Measurements from ENCODE around the gene MYO18A.

MYO18A gene

DNA sequence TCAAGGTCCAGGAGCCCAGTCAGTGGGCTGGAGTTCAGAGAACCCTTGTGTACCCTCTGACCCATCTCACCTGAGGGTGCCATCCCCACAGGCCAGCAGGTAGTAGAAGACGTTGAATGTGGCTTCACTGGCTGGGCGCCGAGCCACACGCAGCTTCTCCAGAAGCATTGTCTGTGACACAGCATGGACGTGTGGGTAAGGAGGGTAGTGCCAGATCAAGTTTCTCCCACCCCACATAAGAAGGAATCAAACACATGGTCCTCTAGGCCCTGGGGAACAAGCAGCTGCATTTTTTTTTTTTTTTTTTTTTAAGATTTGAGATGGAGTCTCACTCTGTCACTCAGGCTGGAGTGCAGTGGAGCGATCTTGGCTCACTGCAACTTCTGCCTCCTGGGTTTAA is 60.9 kb downstream of the MYO18A start:
- Histone ChIP-seq H3K27me3 (replicated peaks; ENCODE audit: insufficient read depth, low read length) (no peaks in the 10 kb centered on the region), H3K4me3 (ENCODE audit: low read length) (no peak overlapping the region), H3K36me3 (replicated peaks; ENCODE audit: insufficient read depth, low read length) (no peaks in the 10 kb centered on the region; the same call in 1 of the 2 replicates), H3K4me1 (ENCODE audit: low read length) (no peaks in the 10 kb centered on the region), H3K27ac (ENCODE audit: low read length) (no peak overlapping the region), H2AFZ (ENCODE audit: low read length) (no peak overlapping the region), H4K20me1 (ENCODE audit: insufficient read depth, low read length) (no peaks in the 10 kb centered on the region; the same call in 1 of the 2 replicates), H3K9ac (ENCODE audit: low read length) (no peak overlapping the region), H3K9me3 (replicated peaks; ENCODE audit: insufficient read depth, low read length) (no peaks in the 10 kb centered on the region), H3K4me2 (ENCODE audit: low read depth, low read length) (no peak overlapping the region), H3F3A (ENCODE audit: insufficient read depth, low read length) (no peaks in the 10 kb centered on the region), H3K79me2 (ENCODE audit: low read length) (peaks cover 18% of the 10 kb centered on the region), H3K9me2 (replicated peaks; ENCODE audit: insufficient read depth, low read length) (no peaks in the 10 kb centered on the region)
- TF ChIP-seq EZH2 (optimal IDR thresholded peaks at IDR 0.05; ENCODE audit: low read depth, low read length) (no peak), EZH2phosphoT487 (IDR thresholded peaks at IDR 0.05; ENCODE audit: low read length) (no peak)
- TF ChIP-seq, protein P1, sequence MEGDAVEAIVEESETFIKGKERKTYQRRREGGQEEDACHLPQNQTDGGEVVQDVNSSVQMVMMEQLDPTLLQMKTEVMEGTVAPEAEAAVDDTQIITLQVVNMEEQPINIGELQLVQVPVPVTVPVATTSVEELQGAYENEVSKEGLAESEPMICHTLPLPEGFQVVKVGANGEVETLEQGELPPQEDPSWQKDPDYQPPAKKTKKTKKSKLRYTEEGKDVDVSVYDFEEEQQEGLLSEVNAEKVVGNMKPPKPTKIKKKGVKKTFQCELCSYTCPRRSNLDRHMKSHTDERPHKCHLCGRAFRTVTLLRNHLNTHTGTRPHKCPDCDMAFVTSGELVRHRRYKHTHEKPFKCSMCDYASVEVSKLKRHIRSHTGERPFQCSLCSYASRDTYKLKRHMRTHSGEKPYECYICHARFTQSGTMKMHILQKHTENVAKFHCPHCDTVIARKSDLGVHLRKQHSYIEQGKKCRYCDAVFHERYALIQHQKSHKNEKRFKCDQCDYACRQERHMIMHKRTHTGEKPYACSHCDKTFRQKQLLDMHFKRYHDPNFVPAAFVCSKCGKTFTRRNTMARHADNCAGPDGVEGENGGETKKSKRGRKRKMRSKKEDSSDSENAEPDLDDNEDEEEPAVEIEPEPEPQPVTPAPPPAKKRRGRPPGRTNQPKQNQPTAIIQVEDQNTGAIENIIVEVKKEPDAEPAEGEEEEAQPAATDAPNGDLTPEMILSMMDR (IDR thresholded peaks at IDR 0.05; ENCODE audit: low read length): no peak
- no peak for DNase-seq

GRCh38 chr17:29116804-29117753 is 63.1 kb downstream of the MYO18A start:
- no peak overlapping the region for H3K9ac ChIP-seq (ENCODE audit: low read length)
- no peaks in the 10 kb centered on the region for H3K9me3 ChIP-seq (replicated peaks; ENCODE audit: insufficient read depth, low read length)
- H4K20me1 ChIP-seq (ENCODE audit: insufficient read depth, low read length): no peaks in the 10 kb centered on the region
- TF ChIP-seq, protein P1 (IDR thresholded peaks at IDR 0.05; ENCODE audit: low read length): peak; percentile 87
- TF ChIP-seq EZH2 (optimal IDR thresholded peaks at IDR 0.05; ENCODE audit: low read depth, low read length): no peak
- peak; percentile 44 for DNase-seq
- no peaks in the 10 kb centered on the region for H3K9me2 ChIP-seq (replicated peaks; ENCODE audit: insufficient read depth, low read length)
- no peaks in the 10 kb centered on the region for H3K4me1 ChIP-seq (ENCODE audit: low read length)
- no peak overlapping the region for H3K27ac ChIP-seq (ENCODE audit: low read length)
- no peak overlapping the region for H3K4me3 ChIP-seq (ENCODE audit: low read length)
- no peaks in the 10 kb centered on the region for H3K27me3 ChIP-seq (replicated peaks; ENCODE audit: insufficient read depth, low read length)
- H3K36me3 ChIP-seq (replicated peaks; ENCODE audit: insufficient read depth, low read length): no peaks in the 10 kb centered on the region; the same call in 1 of the 2 replicates
- no peak overlapping the region for H3K4me2 ChIP-seq (ENCODE audit: low read depth, low read length)
- H2AFZ ChIP-seq (ENCODE audit: low read length): no peak overlapping the region
- H3F3A ChIP-seq (ENCODE audit: insufficient read depth, low read length): no peaks in the 10 kb centered on the region
- H3K79me2 ChIP-seq (ENCODE audit: low read length): no peaks in the 10 kb centered on the region

- TF ChIP-seq, protein P1 (IDR thresholded peaks at IDR 0.05; ENCODE audit: low read length): peak; percentile 53
- no peak for TF ChIP-seq EZH2 (optimal IDR thresholded peaks at IDR 0.05; ENCODE audit: low read depth, low read length)
- H3K9ac ChIP-seq (ENCODE audit: low read length): no peak overlapping the region
- no peak overlapping the region for H3K4me2 ChIP-seq (ENCODE audit: low read depth, low read length)
- no peaks in the 10 kb centered on the region for H3K27me3 ChIP-seq (replicated peaks; ENCODE audit: insufficient read depth, low read length)
- no peaks in the 10 kb centered on the region for H3K9me2 ChIP-seq (replicated peaks; ENCODE audit: insufficient read depth, low read length)
- H3K36me3 ChIP-seq (replicated peaks; ENCODE audit: insufficient read depth, low read length): no peaks in the 10 kb centered on the region; the same call in 1 of the 2 replicates
- H2AFZ ChIP-seq (ENCODE audit: low read length): no peak overlapping the region
- H3F3A ChIP-seq (ENCODE audit: insufficient read depth, low read length): no peaks in the 10 kb centered on the region
- H3K9me3 ChIP-seq (replicated peaks; ENCODE audit: insufficient read depth, low read length): no peaks in the 10 kb centered on the region
- peak; percentile 21 for DNase-seq
- H3K27ac ChIP-seq (ENCODE audit: low read length): no peak overlapping the region
- H4K20me1 ChIP-seq (ENCODE audit: insufficient read depth, low read length): no peaks in the 10 kb centered on the region
- no peak overlapping the region for H3K4me3 ChIP-seq (ENCODE audit: low read length)
- no peaks in the 10 kb centered on the region for H3K4me1 ChIP-seq (ENCODE audit: low read length)
- no peaks in the 10 kb centered on the region for H3K79me2 ChIP-seq (ENCODE audit: low read length)
These were observed 64.0 kb downstream of the MYO18A start for GRCh38 chr17:29115961-29116803.
